GM23338 (cell line): ENCODE results near the gene VOPP1. TPM values are rescaled to one million over a fixed set of nuclear protein-coding genes. Genes with fewer than 3 reads are reported as not detected.

Experiments used
- ATAC-seq: fragments of 200-7000 bp; cut with Tn5 transposase; 3 replicates; pipeline ENCODE4 v1.9.1; 2020
- DNase-seq: peaks from one replicate; pipeline ENCODE4 v3.0.0-alpha.2; 2015; ENCODE audit warnings: low spot score
- H2AFZ ChIP-seq: fragments of 200-600 bp; sonication (generic); 2 replicates; pipeline ENCODE4 v1.8.0; 2016; ENCODE audit warnings: antibody characterized with exemption, mild to moderate bottlenecking, moderate library complexity
- H3F3A ChIP-seq: fragments of 200-600 bp; sonication (generic); replicated peaks from 2 replicates; pipeline ENCODE4 v1.8.0; 2017; ENCODE audit warnings: antibody characterized with exemption, mixed run types, low read depth
- H3K27ac ChIP-seq: fragments of 200-600 bp; sonication (generic); 2 replicates; pipeline ENCODE4 v1.6.1; 2016; ENCODE audit warnings: low read depth
- H3K27me3 ChIP-seq: fragments of 200-600 bp; sonication (generic); 2 replicates; pipeline ENCODE4 v1.8.0; 2016; ENCODE audit warnings: mild to moderate bottlenecking, mixed run types, moderate library complexity; ENCODE audit not compliant: insufficient read depth
- H3K36me3 ChIP-seq: fragments of 200-600 bp; sonication (generic); 2 replicates; pipeline ENCODE4 v1.8.0; 2016; ENCODE audit warnings: mild to moderate bottlenecking; ENCODE audit not compliant: insufficient read depth
- H3K4me1 ChIP-seq: fragments of 200-600 bp; sonication (generic); 2 replicates; pipeline ENCODE4 v1.8.0; 2016; ENCODE audit warnings: mild to moderate bottlenecking, moderate library complexity; ENCODE audit not compliant: insufficient read depth
- H3K4me2 ChIP-seq: fragments of 200-600 bp; sonication (generic); 2 replicates; pipeline ENCODE4 v1.7.1; 2017; ENCODE audit warnings: mixed run types
- H3K4me3 ChIP-seq: fragments of 200-600 bp; sonication (generic); 2 replicates; pipeline ENCODE4 v1.6.1; 2016; ENCODE audit warnings: mixed run types
- H3K79me2 ChIP-seq: fragments of 200-600 bp; sonication (generic); replicated peaks from 2 replicates; pipeline ENCODE4 v1.8.0; 2017; ENCODE audit warnings: mild to moderate bottlenecking; ENCODE audit not compliant: insufficient read depth
- H3K9me2 ChIP-seq: fragments of 200-600 bp; sonication (generic); 2 replicates; pipeline ENCODE4 v1.8.0; 2017; ENCODE audit not compliant: insufficient read depth
- H4K20me1 ChIP-seq: fragments of 200-600 bp; sonication (generic); replicated peaks from 2 replicates; pipeline ENCODE4 v1.8.0; 2017; ENCODE audit warnings: mild to moderate bottlenecking; ENCODE audit not compliant: insufficient read depth
- H3K27ac Mint-ChIP-seq: 2 replicates; pipeline ENCODE4 v1.8.0; 2020; ENCODE audit warnings: inconsistent platforms, mild to moderate bottlenecking, moderate library complexity, mixed read lengths
- H3K27me3 Mint-ChIP-seq: 3 replicates; pipeline ENCODE4 v1.8.0; 2022; ENCODE audit warnings: low read depth, mild to moderate bottlenecking, moderate library complexity, mixed read lengths, inconsistent platforms; ENCODE audit not compliant: insufficient read depth, poor library complexity
- H3K36me3 Mint-ChIP-seq: 3 replicates; pipeline ENCODE4 v1.8.0; 2021; ENCODE audit warnings: low read depth, mild to moderate bottlenecking, inconsistent platforms, moderate library complexity, mixed read lengths
- H3K4me1 Mint-ChIP-seq: 3 replicates; pipeline ENCODE4 v1.8.0; 2020; ENCODE audit warnings: mild to moderate bottlenecking, inconsistent platforms, mixed read lengths
- H3K4me3 Mint-ChIP-seq: 3 replicates; pipeline ENCODE4 v1.8.0; 2021; ENCODE audit warnings: moderate library complexity, mild to moderate bottlenecking, inconsistent platforms, mixed read lengths
- H3K9me3 Mint-ChIP-seq: 3 replicates; pipeline ENCODE4 v1.8.0; 2020; ENCODE audit warnings: moderate library complexity, mild to moderate bottlenecking, inconsistent platforms, mixed read lengths
- CREB1 ChIP-seq: fragments of 250-450 bp; sonication (Bioruptor Pico); IDR thresholded peaks from 2 replicates; pipeline ENCODE4 v1.5.0; 2020; ENCODE audit warnings: low read depth, mild to moderate bottlenecking, moderate library complexity
- CTCF ChIP-seq, 2 experiments: fragments of 200-600 bp in 1 of 2; sonication (generic) in 1 of 2; conservative IDR thresholded peaks; 2 replicates each; pipeline versions ENCODE4 v1.5.1 to v1.6.1; 2016 to 2017; ENCODE audit warnings: antibody characterized with exemption in 2 of 2, low read depth in 2 of 2, mild to moderate bottlenecking in 2 of 2, moderate library complexity in 1 of 2
- ETS1 ChIP-seq: IDR thresholded peaks from 2 replicates; pipeline ENCODE4 v1.6.1; 2016; ENCODE audit warnings: antibody characterized with exemption
- EZH2 ChIP-seq: fragments of 200-600 bp; sonication (generic); IDR thresholded peaks from one replicate; pipeline ENCODE4 v1.8.0; 2017; ENCODE audit warnings: antibody characterized with exemption, mild to moderate bottlenecking, low read depth; ENCODE audit not compliant: unreplicated experiment
- EZH2phosphoT487 ChIP-seq: fragments of 200-600 bp; sonication (generic); IDR thresholded peaks from one replicate; pipeline ENCODE4 v1.8.1; 2018; ENCODE audit warnings: antibody characterized with exemption; ENCODE audit not compliant: unreplicated experiment
- NANOG ChIP-seq: IDR thresholded peaks from 2 replicates; pipeline ENCODE4 v1.6.1; 2016; ENCODE audit warnings: antibody characterized with exemption, borderline replicate concordance
- POLR2AphosphoS5 ChIP-seq: IDR thresholded peaks from 2 replicates; pipeline ENCODE4 v1.6.1; 2016; ENCODE audit warnings: antibody characterized with exemption, low read depth
- ZNF462 ChIP-seq: fragments of 250-450 bp; sonication (Bioruptor Pico); IDR thresholded peaks from 2 replicates; pipeline ENCODE4 v1.5.0; 2020; ENCODE audit warnings: mild to moderate bottlenecking, moderate library complexity
- polyA plus RNA-seq: library from polyadenylated mRNA; unstranded; fragments of >200 nt; fragmentation: Nextera tagmentation; extraction: Ambion mirVana; gene quantifications from 2 replicates; pipeline ENCODE4 v1.2.1, GENCODE V29; 2016
- total RNA-seq: library from RNA; depleted of rRNA; stranded (reverse); fragments of >200 nt; shearing (Covaris generic); gene quantifications from 2 replicates; pipeline ENCODE4 v1.2.3, GENCODE V29; 2014

Gene VOPP1
- total and polyA plus RNA-seq, 2 experiments from 2014 or later: 28.2 to 73.7 TPM

- H2AFZ ChIP-seq: no peak overlapping the region
- peak overlapping the region; percentile 55; the same call in 1 of the 2 replicates for H3K27ac Mint-ChIP-seq
These were observed 59.6 kb downstream of the VOPP1 start for GRCh38 chr7:55512635-55513191.

More at GRCh38 chr7:55512635-55513191, 59.6 kb downstream of the VOPP1 start:
- no peak overlapping the region for H3K4me3 Mint-ChIP-seq
- no peak overlapping the region for H3K4me2 ChIP-seq
- H4K20me1 ChIP-seq: peaks cover 5% of the 10 kb centered on the region; the same call in 1 of the 2 replicates
- peaks cover 2% of the 10 kb centered on the region; the same call in 2 of the 3 replicates for H3K36me3 Mint-ChIP-seq
- TF ChIP-seq EZH2 (no peak), POLR2AphosphoS5 (no peak), EZH2phosphoT487 (no peak), CREB1 (CRISPR knock-in tag) (no peak), ZNF462 (CRISPR knock-in tag) (no peak), ETS1 (no peak), NANOG (no peak), CTCF (conservative IDR thresholded peaks at IDR 0.05; ENCODE audit: low read depth in 2 of 2) (no peak)
- no peak for DNase-seq
- H3K9me3 Mint-ChIP-seq: no peaks in the 10 kb centered on the region
- peaks cover 16% of the 10 kb centered on the region for H3K27me3 Mint-ChIP-seq
- ATAC-seq: peak; percentile 43
- H3K36me3 ChIP-seq: no peaks in the 10 kb centered on the region
- peaks cover 19% of the 10 kb centered on the region for H3K4me1 ChIP-seq
- H3K27me3 ChIP-seq: no peaks in the 10 kb centered on the region
- H3K27ac ChIP-seq: no peak overlapping the region
- peaks cover 40% of the 10 kb centered on the region for H3K4me1 Mint-ChIP-seq
- H3F3A ChIP-seq: no peaks in the 10 kb centered on the region
- H3K9me2 ChIP-seq: no peaks in the 10 kb centered on the region
- no peak overlapping the region for H3K4me3 ChIP-seq
- H3K79me2 ChIP-seq: peaks cover 19% of the 10 kb centered on the region
